ENCODE results near the gene FAM193B.
A peak's percentile ranks its signal among the peaks of the same experiment; 100 is the strongest.

FAM193B gene

DNA sequence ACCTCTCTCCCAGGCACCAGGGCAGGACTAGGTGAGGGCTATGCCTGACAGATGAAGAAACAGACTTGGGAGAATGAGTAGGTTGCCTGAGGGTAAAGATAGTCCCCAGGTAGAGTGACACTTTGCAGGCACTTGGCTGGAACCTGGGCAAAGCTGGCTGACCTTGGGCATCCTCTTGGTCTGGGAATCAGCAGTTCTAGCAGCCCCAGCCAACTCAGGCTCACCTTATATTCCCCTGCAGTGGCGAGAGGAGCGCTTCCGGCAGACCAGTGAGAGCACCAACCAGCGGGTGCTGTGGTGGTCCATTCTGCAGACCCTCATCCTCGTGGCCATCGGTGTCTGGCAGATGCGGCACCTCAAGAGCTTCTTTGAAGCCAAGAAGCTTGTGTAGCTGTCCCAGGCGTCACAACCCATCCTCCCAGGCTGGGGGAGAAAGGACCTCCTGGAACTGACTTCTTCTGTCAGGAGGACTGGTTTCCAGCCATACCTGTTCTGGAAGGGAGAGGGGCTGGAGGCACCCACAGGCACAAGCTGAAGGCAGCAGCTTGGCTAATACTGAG is 40.7 kb upstream of the FAM193B start:
- no peak overlapping the region for H3K4me3 Mint-ChIP-seq
- DNase-seq (ENCODE audit: low spot score in 2 of 2) (no peak), ATAC-seq (replicated peaks; ENCODE audit: extremely low read depth, poor library complexity, severe bottlenecking) (no peak)
- H3K9me3 Mint-ChIP-seq, result no peaks in the 10 kb centered on the region
- H3K27me3 Mint-ChIP-seq, result peaks cover 7% of the 10 kb centered on the region
- peaks cover 29% of the 10 kb centered on the region for H3K36me3 Mint-ChIP-seq (ENCODE audit: insufficient read depth)
- H3K4me1 Mint-ChIP-seq, result peaks cover 34% of the 10 kb centered on the region
- H3K27ac Mint-ChIP-seq (ENCODE audit: low read depth), result no peak overlapping the region

DNA sequence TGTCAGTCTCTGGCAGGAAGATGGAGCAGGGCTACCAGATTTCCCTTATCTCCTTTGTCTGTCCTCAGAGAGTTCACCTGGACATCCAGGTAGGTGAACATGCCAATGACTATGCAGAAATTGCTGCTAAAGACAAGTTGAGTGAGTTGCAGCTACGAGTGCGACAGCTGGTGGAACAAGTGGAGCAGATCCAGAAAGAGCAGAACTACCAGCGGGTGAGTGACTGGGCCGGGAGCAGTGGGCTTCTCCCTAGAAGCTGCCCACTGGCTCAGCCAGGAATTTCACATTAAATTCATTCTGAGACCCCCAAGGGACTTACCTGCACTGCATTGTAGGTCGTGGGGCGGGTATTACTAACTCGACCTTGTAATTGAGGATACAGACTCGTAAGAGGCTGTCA is 39.7 kb upstream of the FAM193B start:
- no peak overlapping the region for H3K27ac Mint-ChIP-seq (ENCODE audit: low read depth)
- peak overlapping the region; percentile 97 for H3K4me3 Mint-ChIP-seq
- H3K9me3 Mint-ChIP-seq, result no peaks in the 10 kb centered on the region
- DNase-seq (ENCODE audit: low spot score in 2 of 2) (no peak), ATAC-seq (replicated peaks; ENCODE audit: extremely low read depth, poor library complexity, severe bottlenecking) (no peak)
- H3K4me1 Mint-ChIP-seq, result peaks cover 30% of the 10 kb centered on the region
- H3K36me3 Mint-ChIP-seq (ENCODE audit: insufficient read depth), result peaks cover 30% of the 10 kb centered on the region
- H3K27me3 Mint-ChIP-seq, result peaks cover 11% of the 10 kb centered on the region

DNA sequence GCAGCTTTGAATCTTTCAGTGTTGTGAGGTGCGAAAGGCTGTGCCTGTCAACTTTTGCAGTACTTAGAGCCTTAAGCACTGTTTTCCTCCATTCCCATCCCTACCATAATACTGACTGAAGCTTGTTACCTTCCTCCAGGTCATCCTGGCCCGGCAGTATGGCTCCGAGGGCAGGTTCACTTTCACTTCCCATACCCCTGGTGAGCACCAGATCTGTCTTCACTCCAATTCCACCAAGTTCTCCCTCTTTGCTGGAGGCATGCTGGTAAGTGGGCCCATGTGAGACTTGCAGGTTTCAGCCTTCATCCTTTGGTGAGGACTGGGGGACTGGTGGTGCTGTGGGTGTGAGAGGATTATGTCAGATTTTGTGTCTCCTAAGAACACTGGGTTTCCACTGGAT is 39.1 kb upstream of the FAM193B start:
- no peak for DNase-seq (ENCODE audit: low spot score in 2 of 2)
- H3K4me1 Mint-ChIP-seq, result peaks cover 24% of the 10 kb centered on the region
- H3K4me3 Mint-ChIP-seq, result peak overlapping the region; percentile 97

DNA sequence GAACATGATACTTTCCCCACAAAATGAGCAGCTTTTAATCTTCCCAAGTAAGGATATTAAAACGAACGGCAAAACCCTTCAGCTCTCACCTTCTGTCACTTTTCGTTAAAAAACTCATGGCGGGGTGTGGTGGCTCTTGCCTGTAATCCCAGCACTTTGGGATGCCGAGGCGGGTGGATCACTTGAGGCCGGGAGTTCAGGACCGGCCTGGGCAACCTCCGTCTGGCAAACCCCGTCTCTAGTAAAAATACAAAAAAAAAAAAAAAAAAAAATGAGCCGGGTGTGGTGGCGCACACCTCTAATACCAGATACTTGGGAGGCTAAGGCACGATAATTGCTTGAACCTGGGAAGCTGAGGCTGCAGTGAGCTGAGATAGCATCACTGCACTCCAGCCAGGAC is 38.5 kb upstream of the FAM193B start:
- no peak for DNase-seq (ENCODE audit: low spot score in 2 of 2)
- Mint-ChIP-seq H3K4me3 (peak overlapping the region; percentile 97), H3K27me3 (peaks cover 11% of the 10 kb centered on the region), H3K36me3 (ENCODE audit: insufficient read depth) (peaks cover 30% of the 10 kb centered on the region), H3K4me1 (peaks cover 20% of the 10 kb centered on the region), H3K9me3 (no peaks in the 10 kb centered on the region), H3K27ac (ENCODE audit: low read depth) (peak overlapping the region; percentile 68)
- ATAC-seq (replicated peaks; ENCODE audit: extremely low read depth, poor library complexity, severe bottlenecking), result no peak

More for the DNA sequence above, 39.1 kb upstream of the FAM193B start:
- Mint-ChIP-seq H3K36me3 (ENCODE audit: insufficient read depth) (peaks cover 30% of the 10 kb centered on the region), H3K9me3 (no peaks in the 10 kb centered on the region), H3K27ac (ENCODE audit: low read depth) (peak overlapping the region; percentile 68), H3K27me3 (peaks cover 11% of the 10 kb centered on the region)
- ATAC-seq (replicated peaks; ENCODE audit: extremely low read depth, poor library complexity, severe bottlenecking), result no peak

DNA sequence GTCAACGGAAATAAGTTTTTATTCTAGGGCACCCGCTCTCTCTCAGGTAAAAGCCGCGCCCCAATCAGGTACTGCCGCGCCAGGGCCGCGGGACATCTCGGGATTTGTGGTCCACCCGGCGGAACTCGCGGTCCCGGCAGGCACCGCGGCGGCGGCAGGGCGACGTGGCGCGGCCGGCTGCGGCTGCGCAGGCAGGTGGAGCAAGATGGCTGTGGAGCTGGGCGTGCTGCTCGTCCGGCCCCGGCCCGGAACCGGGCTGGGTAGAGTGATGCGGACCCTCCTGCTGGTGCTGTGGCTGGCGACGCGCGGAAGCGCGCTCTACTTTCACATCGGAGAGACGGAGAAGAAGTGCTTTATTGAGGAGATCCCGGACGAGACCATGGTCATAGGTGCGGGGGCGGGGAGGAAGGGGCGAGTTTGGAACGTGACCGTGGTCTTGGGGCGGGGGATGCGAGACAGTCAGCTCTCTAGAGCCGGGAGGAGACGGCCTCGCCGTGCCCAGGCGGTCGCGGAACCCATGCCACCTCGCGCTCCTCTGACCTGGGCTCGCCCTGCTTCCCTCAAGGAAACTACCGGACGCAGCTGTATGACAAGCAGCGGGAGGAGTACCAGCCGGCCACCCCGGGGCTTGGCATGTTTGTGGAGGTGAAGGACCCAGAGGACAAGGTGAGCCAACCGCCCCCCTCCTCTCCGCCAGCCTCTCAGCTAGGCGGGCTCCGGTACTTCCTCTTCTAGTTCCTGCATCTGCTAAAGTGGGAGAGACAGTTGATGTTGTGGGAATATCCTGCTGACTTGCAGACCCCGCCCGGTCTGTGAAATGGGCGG is 37.9 kb upstream of the FAM193B start, which contains the start of gene TMED9:
TSS of gene TMED9 (plus strand) at position 194 of the 825 bp plus-strand sequence. CDS start at position 206, 12 bp downstream.
- peak within 1 kb of the TSS; percentile 97 for H3K27ac Mint-ChIP-seq (ENCODE audit: low read depth)
- H3K27me3 Mint-ChIP-seq, result peaks cover 11% of the 10 kb centered on the region
- H3K36me3 Mint-ChIP-seq (ENCODE audit: insufficient read depth), result peaks cover 30% of the 10 kb centered on the region
- ATAC-seq (replicated peaks; ENCODE audit: extremely low read depth, poor library complexity, severe bottlenecking), result peak; percentile 97
- peaks cover 20% of the 10 kb centered on the region for H3K4me1 Mint-ChIP-seq
- H3K9me3 Mint-ChIP-seq, result no peaks in the 10 kb centered on the region
- peak; percentile 74 for DNase-seq (ENCODE audit: low spot score in 2 of 2)
- peak within 1 kb of the TSS; percentile 97 for H3K4me3 Mint-ChIP-seq

DNA sequence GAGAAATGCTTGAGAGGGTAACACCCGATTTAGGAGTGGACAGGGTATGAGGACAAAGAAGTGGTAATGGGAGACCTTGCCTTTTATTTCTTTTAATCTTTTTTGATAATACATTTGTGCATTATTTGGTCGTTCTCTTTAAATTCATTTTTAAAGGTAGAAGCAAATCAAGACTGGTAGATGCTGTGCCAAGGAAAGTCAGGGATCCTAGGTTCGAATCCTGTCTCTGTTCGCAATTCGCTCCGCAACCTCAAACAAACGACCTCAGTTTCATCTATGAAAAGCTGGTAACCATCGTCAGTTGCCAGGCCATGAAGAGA is 37.3 kb upstream of the FAM193B start:
- peak overlapping the region; percentile 97 for H3K4me3 Mint-ChIP-seq
- DNase-seq (ENCODE audit: low spot score in 2 of 2) (no peak), ATAC-seq (replicated peaks; ENCODE audit: extremely low read depth, poor library complexity, severe bottlenecking) (no peak)
- peaks cover 11% of the 10 kb centered on the region for H3K27me3 Mint-ChIP-seq
- H3K9me3 Mint-ChIP-seq, result no peaks in the 10 kb centered on the region
- peaks cover 20% of the 10 kb centered on the region for H3K4me1 Mint-ChIP-seq
- peaks cover 30% of the 10 kb centered on the region for H3K36me3 Mint-ChIP-seq (ENCODE audit: insufficient read depth)
- H3K27ac Mint-ChIP-seq (ENCODE audit: low read depth), result peak overlapping the region; percentile 97

DNA sequence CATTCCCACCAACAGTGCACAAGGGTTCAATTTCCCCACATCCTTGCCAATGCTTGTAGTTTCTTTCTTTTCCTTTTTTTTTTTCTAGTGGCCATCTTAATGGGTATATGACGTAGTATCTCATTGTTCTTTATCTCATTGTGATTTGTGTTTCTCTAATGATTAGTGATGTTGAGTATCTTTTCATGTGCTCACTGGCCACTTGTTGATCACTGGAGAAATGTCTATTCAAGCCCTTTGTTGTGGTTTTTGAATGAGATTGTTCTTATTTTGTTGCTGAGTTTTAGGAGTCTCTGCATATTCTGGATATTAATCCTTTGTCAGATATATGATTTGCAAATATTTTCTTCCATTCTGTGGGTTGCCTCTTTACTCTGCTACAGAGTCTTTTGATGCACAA is 36.0 kb upstream of the FAM193B start:
- no peak for DNase-seq (ENCODE audit: low spot score in 2 of 2)
- Mint-ChIP-seq H3K9me3 (no peaks in the 10 kb centered on the region), H3K4me1 (peaks cover 20% of the 10 kb centered on the region), H3K27ac (ENCODE audit: low read depth) (no peak overlapping the region), H3K36me3 (ENCODE audit: insufficient read depth) (peaks cover 28% of the 10 kb centered on the region), H3K4me3 (no peak overlapping the region), H3K27me3 (peaks cover 16% of the 10 kb centered on the region)
- ATAC-seq (replicated peaks; ENCODE audit: extremely low read depth, poor library complexity, severe bottlenecking), result no peak

DNA sequence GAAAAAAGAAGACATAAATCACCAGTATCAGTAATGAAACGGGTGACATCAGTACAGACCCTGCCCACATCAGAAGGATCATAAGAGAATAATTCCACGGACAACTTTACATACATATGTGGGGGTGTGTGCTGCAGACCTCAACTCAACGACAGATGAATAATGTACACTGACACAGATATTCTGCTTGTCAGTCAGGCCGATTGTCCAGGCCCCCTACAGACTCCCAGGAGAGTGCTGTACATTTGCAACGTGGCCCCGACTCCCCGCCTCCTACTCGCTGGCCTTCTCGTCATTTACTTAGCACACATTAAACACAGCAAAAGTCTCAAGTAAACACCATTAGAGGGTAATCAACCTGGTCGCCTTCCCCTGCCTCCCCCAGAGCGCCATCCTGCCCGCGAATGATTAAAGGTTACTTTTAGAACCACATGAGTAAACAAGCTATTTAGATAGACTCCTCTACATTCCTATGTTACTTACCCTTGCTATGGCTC is 34.1 kb upstream of the FAM193B start:
- H3K27me3 Mint-ChIP-seq, result peaks cover 30% of the 10 kb centered on the region
- DNase-seq (ENCODE audit: low spot score in 2 of 2), result no peak
- H3K27ac Mint-ChIP-seq (ENCODE audit: low read depth), result no peak overlapping the region
- H3K4me1 Mint-ChIP-seq, result peaks cover 14% of the 10 kb centered on the region
- H3K9me3 Mint-ChIP-seq, result no peaks in the 10 kb centered on the region
- H3K36me3 Mint-ChIP-seq (ENCODE audit: insufficient read depth), result peaks cover 15% of the 10 kb centered on the region
- no peak overlapping the region for H3K4me3 Mint-ChIP-seq
- no peak for ATAC-seq (replicated peaks; ENCODE audit: extremely low read depth, poor library complexity, severe bottlenecking)

DNA sequence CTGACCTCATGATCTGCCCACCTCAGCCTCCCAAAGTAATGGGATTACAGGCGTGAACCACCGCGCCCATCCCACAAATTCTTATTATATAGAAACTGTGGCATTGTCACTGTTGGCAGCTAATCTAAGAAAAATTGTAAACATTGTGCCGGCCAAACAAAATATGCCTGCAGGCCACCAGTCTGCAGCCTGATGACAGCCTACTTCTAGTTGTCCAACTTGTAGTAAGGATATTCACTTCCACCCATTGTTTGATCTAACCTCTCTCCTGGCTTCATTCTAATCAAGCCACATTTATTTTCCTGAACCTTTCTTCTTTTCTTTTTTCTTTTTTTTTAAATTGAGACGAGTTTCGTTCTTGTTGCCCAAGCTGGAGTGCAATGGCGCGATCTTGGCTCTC is 24.0 kb upstream of the FAM193B start:
- H3K4me3 Mint-ChIP-seq, result no peak overlapping the region
- ATAC-seq (replicated peaks; ENCODE audit: extremely low read depth, poor library complexity, severe bottlenecking) (no peak), DNase-seq (ENCODE audit: low spot score in 2 of 2) (no peak)
- H3K27ac Mint-ChIP-seq (ENCODE audit: low read depth), result no peak overlapping the region
- no peaks in the 10 kb centered on the region for H3K4me1 Mint-ChIP-seq
- no peaks in the 10 kb centered on the region for H3K9me3 Mint-ChIP-seq
- no peaks in the 10 kb centered on the region for H3K36me3 Mint-ChIP-seq (ENCODE audit: insufficient read depth)
- H3K27me3 Mint-ChIP-seq, result peaks cover 9% of the 10 kb centered on the region

DNA sequence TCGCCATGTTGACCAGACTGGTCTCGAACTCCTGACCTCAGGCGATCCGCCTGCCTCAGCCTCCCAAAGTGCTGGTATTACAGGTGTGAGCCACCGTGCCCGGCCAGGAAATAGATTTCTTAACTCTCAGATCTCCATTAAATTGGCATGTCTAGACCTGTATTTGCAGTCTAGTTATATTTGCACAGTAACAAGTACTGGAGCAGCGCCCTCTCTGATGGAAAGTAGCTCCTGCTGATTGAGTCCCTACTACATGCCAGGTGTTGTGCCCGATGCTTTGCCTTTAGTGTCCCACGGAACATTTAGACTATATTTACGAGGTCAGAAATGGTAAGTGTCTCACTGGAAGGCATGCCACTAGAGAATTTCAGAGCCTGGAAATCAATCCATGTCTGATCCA is 21.8 kb upstream of the FAM193B start:
- H3K27me3 Mint-ChIP-seq, result peaks cover 9% of the 10 kb centered on the region
- DNase-seq (ENCODE audit: low spot score in 2 of 2) (no peak), ATAC-seq (replicated peaks; ENCODE audit: extremely low read depth, poor library complexity, severe bottlenecking) (no peak)
- no peaks in the 10 kb centered on the region for H3K4me1 Mint-ChIP-seq
- H3K4me3 Mint-ChIP-seq, result no peak overlapping the region
- H3K36me3 Mint-ChIP-seq (ENCODE audit: insufficient read depth), result no peaks in the 10 kb centered on the region
- H3K27ac Mint-ChIP-seq (ENCODE audit: low read depth), result no peak overlapping the region
- no peaks in the 10 kb centered on the region for H3K9me3 Mint-ChIP-seq

DNA sequence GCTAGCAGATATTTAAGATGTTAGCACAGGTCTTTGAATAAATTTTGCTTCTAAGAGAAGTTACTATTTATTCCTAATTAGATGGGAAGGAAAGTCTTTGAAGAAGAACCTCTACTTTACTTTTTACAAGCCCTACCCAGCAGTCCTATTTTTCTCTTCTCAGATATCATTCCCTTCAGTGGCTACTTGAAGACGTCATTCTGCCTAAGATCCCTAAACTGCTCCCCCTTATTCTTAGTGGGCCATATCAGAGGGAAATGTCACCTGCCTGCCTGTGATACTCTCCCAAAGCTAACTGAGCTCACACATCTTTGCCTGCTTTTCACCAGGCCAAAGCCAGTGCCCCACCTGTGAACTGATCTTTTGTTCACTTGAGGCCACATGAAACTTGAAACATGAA is 21.1 kb upstream of the FAM193B start:
- Mint-ChIP-seq H3K4me3 (no peak overlapping the region), H3K27me3 (peaks cover 9% of the 10 kb centered on the region), H3K36me3 (ENCODE audit: insufficient read depth) (no peaks in the 10 kb centered on the region), H3K9me3 (no peaks in the 10 kb centered on the region), H3K4me1 (no peaks in the 10 kb centered on the region), H3K27ac (ENCODE audit: low read depth) (no peak overlapping the region)
- ATAC-seq (replicated peaks; ENCODE audit: extremely low read depth, poor library complexity, severe bottlenecking) (no peak), DNase-seq (ENCODE audit: low spot score in 2 of 2) (no peak)

DNA sequence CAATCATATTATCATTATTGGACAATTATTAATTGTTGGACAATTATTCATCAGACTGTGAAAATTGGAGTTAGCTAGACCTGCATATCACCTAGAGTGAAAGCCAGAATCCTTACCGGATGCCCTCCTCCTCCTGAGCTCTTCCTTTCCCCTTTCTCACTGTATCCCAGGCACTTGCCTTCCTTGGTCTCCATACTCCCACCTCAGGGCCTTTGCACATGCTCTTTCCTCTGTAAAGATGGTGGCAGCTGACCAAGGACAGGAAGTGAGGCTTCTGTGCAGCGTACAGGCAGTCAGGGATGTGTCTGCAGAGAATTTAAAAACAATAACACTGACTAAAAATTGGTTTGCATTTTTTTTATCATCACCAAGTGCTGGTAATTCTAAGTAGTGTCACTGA is 15.5 kb upstream of the FAM193B start:
- ATAC-seq (replicated peaks; ENCODE audit: extremely low read depth, poor library complexity, severe bottlenecking) (no peak), DNase-seq (ENCODE audit: low spot score in 2 of 2) (no peak)
- Mint-ChIP-seq H3K27me3 (peaks cover 27% of the 10 kb centered on the region), H3K9me3 (no peaks in the 10 kb centered on the region), H3K4me1 (no peaks in the 10 kb centered on the region), H3K36me3 (ENCODE audit: insufficient read depth) (no peaks in the 10 kb centered on the region), H3K4me3 (no peak overlapping the region), H3K27ac (ENCODE audit: low read depth) (no peak overlapping the region)

DNA sequence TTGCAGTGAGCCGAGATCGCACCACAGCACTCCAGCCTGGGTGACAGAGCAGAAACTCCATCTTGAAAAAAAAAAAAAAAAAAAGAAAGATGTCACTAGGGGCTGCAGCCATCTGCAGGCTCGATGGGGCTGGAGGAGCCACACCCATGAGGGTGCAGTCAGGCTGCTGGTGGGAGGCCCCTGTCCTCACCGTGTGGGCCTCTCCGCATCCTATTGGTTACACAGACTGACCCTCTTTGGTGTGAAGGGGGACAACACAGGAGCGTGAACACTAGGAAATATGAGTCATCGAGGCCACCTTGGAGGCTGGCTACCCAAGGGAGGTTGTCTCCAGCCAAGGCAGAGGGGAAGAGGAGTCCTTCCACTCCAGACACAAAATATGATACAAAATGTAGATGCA is 14.0 kb upstream of the FAM193B start:
- Mint-ChIP-seq H3K9me3 (no peaks in the 10 kb centered on the region), H3K4me1 (no peaks in the 10 kb centered on the region), H3K27me3 (peaks cover 22% of the 10 kb centered on the region), H3K27ac (ENCODE audit: low read depth) (no peak overlapping the region), H3K36me3 (ENCODE audit: insufficient read depth) (no peaks in the 10 kb centered on the region), H3K4me3 (no peak overlapping the region)
- ATAC-seq (replicated peaks; ENCODE audit: extremely low read depth, poor library complexity, severe bottlenecking) (no peak), DNase-seq (ENCODE audit: low spot score in 2 of 2) (no peak)
